SK-N-MC (cell line): ENCODE measurements around the gene ZNF823.

Experiments
- DNase-seq: peaks from one replicate; pipeline ENCODE4 v3.0.0-alpha.2; 2011; ENCODE audit warnings: low read depth, low spot score
- H3K27ac ChIP-seq: fragments of 200-600 bp; sonication (generic); 2 replicates; pipeline ENCODE4 v1.5.1; 2016; ENCODE audit warnings: mixed run types
- H3K36me3 ChIP-seq: fragments of 200-600 bp; sonication (generic); 2 replicates; pipeline ENCODE4 v1.6.1; 2017; ENCODE audit warnings: antibody characterized with exemption, low read length, mixed read lengths; ENCODE audit not compliant: insufficient read depth
- H3K4me3 ChIP-seq: fragments of 200-600 bp; sonication (generic); 2 replicates; pipeline ENCODE4 v1.5.1; 2016
- H3K9ac ChIP-seq: fragments of 200-600 bp; sonication (generic); 2 replicates; pipeline ENCODE4 v1.8.0; 2017; ENCODE audit warnings: mixed run types, mixed read lengths; ENCODE audit not compliant: insufficient read length
- H3K9me3 ChIP-seq: fragments of 200-600 bp; sonication (generic); 2 replicates; pipeline ENCODE4 v1.6.1; 2017; ENCODE audit warnings: low read depth, mild to moderate bottlenecking, antibody characterized with exemption, low read length, moderate library complexity, mixed read lengths
- EZH2 ChIP-seq: fragments of 200-600 bp; sonication (generic); IDR thresholded peaks from one replicate; pipeline ENCODE4 v1.6.1; 2017; ENCODE audit warnings: antibody characterized with exemption
- FOXP2 ChIP-seq: optimal IDR thresholded peaks from 2 replicates; pipeline ENCODE3; 2011; ENCODE audit warnings: mild to moderate bottlenecking, moderate library complexity; ENCODE audit not compliant: insufficient read depth; ENCODE audit errors: extremely low read length, control extremely low read depth
- POLR2AphosphoS5 ChIP-seq: IDR thresholded peaks from 2 replicates; pipeline ENCODE4 v1.6.1; 2012; ENCODE audit warnings: mild to moderate bottlenecking, low read depth, low read length, borderline replicate concordance

ZNF823 gene

DNA sequence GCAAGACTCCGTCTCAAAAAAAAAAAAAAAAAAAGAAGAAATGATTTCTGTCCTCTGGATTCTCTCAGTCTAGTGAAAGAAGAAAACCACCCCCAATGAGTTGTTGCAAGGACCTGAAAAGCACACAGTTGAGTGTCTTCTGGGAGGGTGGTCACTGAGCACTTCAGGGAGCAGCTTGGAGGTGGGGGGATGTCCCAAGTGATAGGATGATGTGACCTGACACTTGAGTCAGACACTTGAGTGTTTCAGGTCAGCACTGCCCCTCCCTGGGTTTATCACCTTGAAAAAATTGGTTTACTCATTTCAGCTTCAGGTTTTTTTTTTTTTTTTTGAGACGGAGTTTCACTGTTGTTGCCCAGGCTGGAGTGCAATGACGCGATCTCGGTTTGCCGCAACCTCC, 63.2 kb downstream of the ZNF823 start:
- no peak overlapping the region for H3K9ac ChIP-seq
- no peak for DNase-seq
- H3K4me3 ChIP-seq, result no peak overlapping the region
- no peaks in the 10 kb centered on the region; the same call in 1 of the 2 replicates for H3K9me3 ChIP-seq
- H3K27ac ChIP-seq, result no peak overlapping the region
- TF ChIP-seq POLR2AphosphoS5 (no peak), FOXP2 (no peak), EZH2 (no peak)
- H3K36me3 ChIP-seq, result no peaks in the 10 kb centered on the region

DNA sequence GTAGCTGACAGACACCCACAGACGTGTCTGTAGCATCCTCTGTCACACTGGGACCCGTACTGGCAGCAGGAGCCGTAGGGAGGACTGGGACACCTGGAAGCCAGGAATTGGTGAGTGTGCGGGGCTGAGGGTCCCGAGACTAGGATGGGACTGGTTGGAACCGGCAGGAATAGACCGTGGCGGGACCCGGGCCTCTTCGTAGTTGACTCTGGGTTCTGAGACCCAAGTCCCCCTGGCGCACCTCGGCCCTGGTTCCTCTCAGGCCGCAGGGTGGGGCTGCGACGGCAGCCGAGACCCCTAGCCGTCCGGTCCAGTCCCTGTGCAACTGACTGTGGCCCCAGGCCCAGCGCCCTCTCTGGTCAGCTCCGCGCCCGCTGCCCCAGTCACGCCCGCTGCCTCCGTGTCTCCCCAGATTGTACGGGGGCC, 64.7 kb downstream of the ZNF823 start:
- no peak for DNase-seq
- Histone ChIP-seq H3K9me3 (no peaks in the 10 kb centered on the region; the same call in 1 of the 2 replicates), H3K36me3 (no peaks in the 10 kb centered on the region), H3K4me3 (no peak overlapping the region), H3K27ac (no peak overlapping the region), H3K9ac (no peak overlapping the region)
- TF ChIP-seq EZH2 (no peak), POLR2AphosphoS5 (no peak), FOXP2 (no peak)

DNA sequence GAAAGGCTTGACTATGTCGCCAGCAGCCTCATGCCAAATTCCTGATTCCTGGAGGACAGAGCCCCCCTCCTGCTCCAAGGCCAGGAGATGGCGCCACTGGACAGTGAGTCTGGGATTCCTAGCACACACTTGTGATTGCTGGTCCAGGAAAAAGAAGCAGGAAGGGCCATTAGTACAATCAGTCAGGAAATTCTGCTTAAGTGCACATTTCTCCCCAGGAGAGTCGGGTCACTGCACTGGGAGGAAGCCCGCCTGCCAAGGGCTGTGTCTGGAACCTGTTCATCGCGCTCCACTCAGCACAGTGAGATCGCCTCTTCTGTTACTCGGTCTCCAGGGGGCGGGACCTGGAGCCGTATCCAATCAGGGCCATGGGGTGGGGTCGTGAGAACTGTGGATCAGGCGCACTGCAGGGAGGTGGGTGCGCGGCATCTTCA, 65.1 kb downstream of the ZNF823 start:
- no peak overlapping the region for H3K4me3 ChIP-seq
- H3K36me3 ChIP-seq, result no peaks in the 10 kb centered on the region
- no peak overlapping the region for H3K9ac ChIP-seq
- TF ChIP-seq POLR2AphosphoS5 (no peak), EZH2 (no peak), FOXP2 (no peak)
- DNase-seq, result no peak
- no peaks in the 10 kb centered on the region; the same call in 1 of the 2 replicates for H3K9me3 ChIP-seq
- H3K27ac ChIP-seq, result no peak overlapping the region
